ENCODE results near the gene AMY1B.
"Not testable (repeated sequence)": the region's sequence is repeated elsewhere in the genome, so short reads cannot be mapped to it uniquely, and the experiment has no call there.

DNA sequence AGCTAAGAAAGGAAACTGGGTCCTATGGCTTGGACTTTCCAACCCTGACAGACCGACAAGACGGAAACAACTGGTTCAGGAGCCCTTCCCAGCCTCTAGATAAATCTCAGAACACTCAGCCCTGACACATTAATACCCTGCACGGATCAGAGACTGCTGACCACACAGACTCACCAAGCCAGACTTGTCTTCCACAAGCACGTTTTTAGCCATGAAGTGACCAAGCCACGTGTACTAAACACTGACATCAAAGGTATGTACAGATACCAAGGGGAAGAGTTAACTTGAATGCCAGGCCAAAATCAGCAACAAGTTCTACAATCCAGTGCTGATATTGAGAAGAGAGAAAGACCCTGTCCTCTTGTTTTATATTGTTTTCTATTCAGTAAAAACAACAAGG is at the start of gene AMY1B:
- TF ChIP-seq, protein P1, sequence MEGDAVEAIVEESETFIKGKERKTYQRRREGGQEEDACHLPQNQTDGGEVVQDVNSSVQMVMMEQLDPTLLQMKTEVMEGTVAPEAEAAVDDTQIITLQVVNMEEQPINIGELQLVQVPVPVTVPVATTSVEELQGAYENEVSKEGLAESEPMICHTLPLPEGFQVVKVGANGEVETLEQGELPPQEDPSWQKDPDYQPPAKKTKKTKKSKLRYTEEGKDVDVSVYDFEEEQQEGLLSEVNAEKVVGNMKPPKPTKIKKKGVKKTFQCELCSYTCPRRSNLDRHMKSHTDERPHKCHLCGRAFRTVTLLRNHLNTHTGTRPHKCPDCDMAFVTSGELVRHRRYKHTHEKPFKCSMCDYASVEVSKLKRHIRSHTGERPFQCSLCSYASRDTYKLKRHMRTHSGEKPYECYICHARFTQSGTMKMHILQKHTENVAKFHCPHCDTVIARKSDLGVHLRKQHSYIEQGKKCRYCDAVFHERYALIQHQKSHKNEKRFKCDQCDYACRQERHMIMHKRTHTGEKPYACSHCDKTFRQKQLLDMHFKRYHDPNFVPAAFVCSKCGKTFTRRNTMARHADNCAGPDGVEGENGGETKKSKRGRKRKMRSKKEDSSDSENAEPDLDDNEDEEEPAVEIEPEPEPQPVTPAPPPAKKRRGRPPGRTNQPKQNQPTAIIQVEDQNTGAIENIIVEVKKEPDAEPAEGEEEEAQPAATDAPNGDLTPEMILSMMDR (IDR thresholded peaks at IDR 0.05; ENCODE audit: poor library complexity) = not testable (repeated sequence)
- not testable (repeated sequence) for TF ChIP-seq EZH2 (IDR thresholded peaks at IDR 0.05; ENCODE audit: borderline replicate concordance)

Data from hepatocyte (in vitro differentiated cells).